Measurements from ENCODE around the gene SPOP.

The SPOP gene

GRCh38 chr17:49574323-49574781 lies 103.5 kb downstream of the SPOP start:
- Histone ChIP-seq H3K27me3 (ENCODE audit: insufficient read depth, poor library complexity, severe bottlenecking) (no peaks in the 10 kb centered on the region), H3K27ac (ENCODE audit: poor library complexity, severe bottlenecking) (no peak overlapping the region), H3K4me3 (ENCODE audit: severe bottlenecking) (no peak overlapping the region), H3K36me3 (ENCODE audit: low read depth) (no peaks in the 10 kb centered on the region), H3K4me1 (ENCODE audit: insufficient read depth, poor library complexity, severe bottlenecking) (no peaks in the 10 kb centered on the region), H3K9me3 (ENCODE audit: severe bottlenecking) (no peaks in the 10 kb centered on the region)
- ATAC-seq (ENCODE audit: low read depth): no peak
- TF ChIP-seq CTCF (IDR thresholded peaks at IDR 0.05; ENCODE audit: poor library complexity, severe bottlenecking): no peak
- DNase-seq (ENCODE audit: low spot score): no peak

- no peaks in the 10 kb centered on the region for H3K36me3 ChIP-seq (ENCODE audit: low read depth)
- H3K9me3 ChIP-seq (ENCODE audit: severe bottlenecking): no peaks in the 10 kb centered on the region
- no peaks in the 10 kb centered on the region for H3K27me3 ChIP-seq (ENCODE audit: insufficient read depth, poor library complexity, severe bottlenecking)
- no peak overlapping the region for H3K4me3 ChIP-seq (ENCODE audit: severe bottlenecking)
- no peak for DNase-seq (ENCODE audit: low spot score)
- no peaks in the 10 kb centered on the region for H3K4me1 ChIP-seq (ENCODE audit: insufficient read depth, poor library complexity, severe bottlenecking)
- H3K27ac ChIP-seq (ENCODE audit: poor library complexity, severe bottlenecking): no peak overlapping the region
- no peak for TF ChIP-seq CTCF (IDR thresholded peaks at IDR 0.05; ENCODE audit: poor library complexity, severe bottlenecking)
- ATAC-seq (ENCODE audit: low read depth): no peak
Observed at GRCh38 chr17:49573510-49574322, 104.2 kb downstream of the SPOP start.

- no peak overlapping the region for H3K27ac ChIP-seq (ENCODE audit: poor library complexity, severe bottlenecking)
- no peaks in the 10 kb centered on the region for H3K27me3 ChIP-seq (ENCODE audit: insufficient read depth, poor library complexity, severe bottlenecking)
- no peaks in the 10 kb centered on the region for H3K36me3 ChIP-seq (ENCODE audit: low read depth)
- no peak for TF ChIP-seq CTCF (IDR thresholded peaks at IDR 0.05; ENCODE audit: poor library complexity, severe bottlenecking)
- H3K4me1 ChIP-seq (ENCODE audit: insufficient read depth, poor library complexity, severe bottlenecking): no peaks in the 10 kb centered on the region
- no peaks in the 10 kb centered on the region for H3K9me3 ChIP-seq (ENCODE audit: severe bottlenecking)
- ATAC-seq (ENCODE audit: low read depth) (no peak), DNase-seq (ENCODE audit: low spot score) (no peak)
- H3K4me3 ChIP-seq (ENCODE audit: severe bottlenecking): no peak overlapping the region
Observed at GRCh38 chr17:49572806-49573420, 105.0 kb downstream of the SPOP start.

DNA sequence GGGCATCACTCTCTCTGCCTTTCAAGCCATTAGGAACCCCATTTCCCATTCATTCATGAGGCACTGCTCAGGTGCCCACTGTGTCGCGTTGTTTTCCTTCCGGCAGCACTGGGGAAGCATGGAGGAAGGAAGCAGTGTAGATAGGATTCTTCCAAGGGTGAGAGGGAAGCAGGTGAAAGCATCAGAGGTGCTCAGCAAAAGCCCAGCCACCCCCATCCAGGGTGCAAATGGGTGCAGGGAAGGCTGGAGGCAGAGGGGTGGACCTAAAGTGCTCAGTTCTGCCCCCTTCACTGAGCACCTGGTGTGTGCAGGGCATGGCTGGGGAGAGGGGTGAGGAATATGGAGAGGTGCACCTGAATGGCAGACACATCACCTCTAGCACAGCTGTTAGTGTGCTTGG lies 105.7 kb downstream of the SPOP start:
- DNase-seq (ENCODE audit: low spot score): no peak

More for the DNA sequence above, 105.7 kb downstream of the SPOP start:
- no peak overlapping the region for H3K4me3 ChIP-seq (ENCODE audit: severe bottlenecking)
- no peak overlapping the region for H3K27ac ChIP-seq (ENCODE audit: poor library complexity, severe bottlenecking)
- no peak for TF ChIP-seq CTCF (IDR thresholded peaks at IDR 0.05; ENCODE audit: poor library complexity, severe bottlenecking)
- no peaks in the 10 kb centered on the region for H3K27me3 ChIP-seq (ENCODE audit: insufficient read depth, poor library complexity, severe bottlenecking)
- H3K4me1 ChIP-seq (ENCODE audit: insufficient read depth, poor library complexity, severe bottlenecking): no peaks in the 10 kb centered on the region
- no peak for ATAC-seq (ENCODE audit: low read depth)
- no peaks in the 10 kb centered on the region for H3K9me3 ChIP-seq (ENCODE audit: severe bottlenecking)
- H3K36me3 ChIP-seq (ENCODE audit: low read depth): no peaks in the 10 kb centered on the region

Data from RWPE2 (cell line).